MCF 10A (cell line): ENCODE results near the gene CCDC127. TPM values are rescaled to one million over a fixed set of nuclear protein-coding genes. Genes with fewer than 3 reads are reported as not detected.
A peak's percentile ranks its signal among the peaks of the same experiment; 100 is the strongest.

Experiments
- BruUV-seq: library from RNA; stranded (reverse); fragments of 400-500 nt; replicated peaks from 2 replicates; lab custom pipeline; 2021; lab: Mats Ljungman, UMichigan
- CTCF ChIA-PET: fragments of 300-600 bp; sonication (Branson Sonifier 250); formaldehyde crosslinking; extraction: SDS; loops from one replicate; lab custom pipeline; 2021; ENCODE audit warnings: antibody characterized with exemption, inconsistent platforms; lab: Yijun Ruan, JAX
- POLR2A ChIA-PET: fragments of 300-600, 350-650 bp; sonication (Branson Sonifier 250); formaldehyde crosslinking; extraction: SDS; loops from one replicate; lab custom pipeline; 2020; ENCODE audit warnings: antibody characterized with exemption, inconsistent platforms; lab: Yijun Ruan, JAX
- DNase-seq: peaks from one replicate; pipeline ENCODE4 v3.0.0-alpha.2; 2018; ENCODE audit not compliant: unreplicated experiment
- H3K27ac Mint-ChIP-seq: one replicate; pipeline ENCODE4 v1.8.0; 2022; ENCODE audit warnings: mild to moderate bottlenecking, low read depth, mixed read lengths; ENCODE audit not compliant: unreplicated experiment
- H3K27me3 Mint-ChIP-seq: one replicate; pipeline ENCODE4 v1.8.0; 2022; ENCODE audit warnings: mixed read lengths; ENCODE audit not compliant: insufficient read depth, unreplicated experiment
- H3K36me3 Mint-ChIP-seq: one replicate; pipeline ENCODE4 v1.8.0; 2022; ENCODE audit warnings: mild to moderate bottlenecking, moderate library complexity, mixed read lengths; ENCODE audit not compliant: insufficient read depth, unreplicated experiment
- H3K4me1 Mint-ChIP-seq: one replicate; pipeline ENCODE4 v1.8.0; 2022; ENCODE audit warnings: mixed read lengths; ENCODE audit not compliant: insufficient read depth, unreplicated experiment
- H3K4me3 Mint-ChIP-seq: one replicate; pipeline ENCODE4 v1.8.0; 2022; ENCODE audit warnings: mild to moderate bottlenecking, moderate library complexity, mixed read lengths; ENCODE audit not compliant: unreplicated experiment
- H3K9me3 Mint-ChIP-seq: one replicate; pipeline ENCODE4 v1.8.0; 2022; ENCODE audit warnings: mixed read lengths; ENCODE audit not compliant: unreplicated experiment
- intact Hi-C: fragments of 100-400 bp; cut with micrococcal nuclease; formaldehyde crosslinking; loops from 2 replicates; pipeline ENCODE4 v1.14.1; 2022
- total RNA-seq: library from RNA; stranded (reverse); gene quantifications from 2 replicates; pipeline ENCODE4 v1.2.3, GENCODE V29; 2022
- TF ChIP-seq, protein P1 (sequence below): fragments of 200-600 bp; IDR thresholded peaks from one replicate; pipeline ENCODE4 v1.8.0; 2022; ENCODE audit warnings: antibody characterized with exemption, mild to moderate bottlenecking; ENCODE audit not compliant: unreplicated experiment

The CCDC127 gene
- total RNA-seq, 1 experiment from 2014 or later = 4.5 TPM

DNA sequence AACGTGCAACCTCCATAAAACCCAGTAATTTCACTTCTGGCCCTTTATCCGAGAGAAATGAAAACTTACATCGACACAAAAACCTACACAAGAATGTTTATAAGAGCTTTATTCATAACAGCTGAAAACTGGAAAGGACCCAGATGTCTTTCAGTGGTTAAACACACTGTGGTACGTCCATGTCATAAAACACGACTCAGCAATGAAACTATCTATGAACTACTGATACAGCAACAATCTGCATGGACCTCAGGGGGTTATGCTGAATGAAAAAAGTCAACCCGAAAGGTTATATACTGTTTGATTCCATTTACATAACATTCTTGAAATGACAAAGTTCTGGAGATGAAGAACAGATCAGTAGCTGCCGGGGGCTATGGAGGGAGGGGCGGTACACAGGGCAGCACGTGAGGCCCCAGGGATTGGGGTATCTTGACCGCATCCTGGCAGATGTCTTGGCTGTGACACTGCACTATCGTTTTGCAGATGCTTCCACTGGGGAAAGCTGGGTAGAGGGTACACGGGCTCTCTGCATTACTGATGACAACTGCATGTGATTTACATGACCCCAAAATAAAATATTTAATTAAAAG lies 4.1 kb downstream of the CCDC127 start:
- Mint-ChIP-seq H3K9me3 (no peaks in the 10 kb centered on the region), H3K27me3 (no peaks in the 10 kb centered on the region), H3K4me1 (peaks cover 13% of the 10 kb centered on the region), H3K4me3 (no peak overlapping the region), H3K36me3 (peaks cover 27% of the 10 kb centered on the region), H3K27ac (no peak overlapping the region)
- CTCF ChIA-PET = no interaction called here
- no peak for DNase-seq
- BruUV-seq = no TSS peak
- POLR2A ChIA-PET = no interaction called here
- TF ChIP-seq, protein P1, sequence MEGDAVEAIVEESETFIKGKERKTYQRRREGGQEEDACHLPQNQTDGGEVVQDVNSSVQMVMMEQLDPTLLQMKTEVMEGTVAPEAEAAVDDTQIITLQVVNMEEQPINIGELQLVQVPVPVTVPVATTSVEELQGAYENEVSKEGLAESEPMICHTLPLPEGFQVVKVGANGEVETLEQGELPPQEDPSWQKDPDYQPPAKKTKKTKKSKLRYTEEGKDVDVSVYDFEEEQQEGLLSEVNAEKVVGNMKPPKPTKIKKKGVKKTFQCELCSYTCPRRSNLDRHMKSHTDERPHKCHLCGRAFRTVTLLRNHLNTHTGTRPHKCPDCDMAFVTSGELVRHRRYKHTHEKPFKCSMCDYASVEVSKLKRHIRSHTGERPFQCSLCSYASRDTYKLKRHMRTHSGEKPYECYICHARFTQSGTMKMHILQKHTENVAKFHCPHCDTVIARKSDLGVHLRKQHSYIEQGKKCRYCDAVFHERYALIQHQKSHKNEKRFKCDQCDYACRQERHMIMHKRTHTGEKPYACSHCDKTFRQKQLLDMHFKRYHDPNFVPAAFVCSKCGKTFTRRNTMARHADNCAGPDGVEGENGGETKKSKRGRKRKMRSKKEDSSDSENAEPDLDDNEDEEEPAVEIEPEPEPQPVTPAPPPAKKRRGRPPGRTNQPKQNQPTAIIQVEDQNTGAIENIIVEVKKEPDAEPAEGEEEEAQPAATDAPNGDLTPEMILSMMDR = no peak
- intact Hi-C loops = no loop called here

DNA sequence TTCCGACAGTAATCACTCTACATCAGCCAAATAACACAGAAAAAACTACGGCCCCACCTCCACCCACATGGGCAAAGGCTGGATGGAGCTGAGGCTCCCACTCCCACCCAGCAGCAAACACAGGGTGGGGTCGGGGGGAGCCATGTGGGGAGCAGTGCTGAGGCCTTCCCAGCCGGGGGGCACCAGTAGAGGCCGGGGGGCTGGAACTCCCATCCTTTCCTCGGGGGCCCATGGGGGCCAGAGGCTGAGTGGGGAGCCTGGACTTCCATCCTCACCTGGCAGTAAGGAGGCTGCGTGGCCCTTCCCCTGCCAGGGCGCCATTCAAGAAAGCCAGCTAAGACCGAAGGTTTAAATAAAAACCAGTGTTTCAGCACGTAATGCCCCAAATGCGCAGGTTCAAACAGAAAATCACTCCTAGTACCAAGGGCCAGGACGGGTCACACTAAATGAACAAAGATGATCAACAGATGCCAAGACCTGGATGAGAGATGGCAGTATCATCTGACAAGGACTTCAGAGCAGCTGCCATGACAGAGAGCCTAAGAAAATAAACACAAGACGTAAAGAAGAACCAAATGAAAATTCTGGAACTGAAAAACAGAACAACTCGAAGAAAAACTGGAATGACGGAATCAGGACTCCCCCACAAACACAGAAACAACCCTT lies 9.4 kb downstream of the CCDC127 start:
- DNase-seq = no peak
- Mint-ChIP-seq H3K27me3 (no peaks in the 10 kb centered on the region), H3K36me3 (peaks cover 49% of the 10 kb centered on the region), H3K9me3 (no peaks in the 10 kb centered on the region), H3K4me1 (peaks cover 4% of the 10 kb centered on the region), H3K4me3 (no peak overlapping the region), H3K27ac (no peak overlapping the region)
- ChIA-PET CTCF (interaction anchor here (1.0 to 1.4 kb wide), 2 partner anchors 10 to 20 kb away, joined by 4 read pairs; partner anchors contain the start of gene SDHA), POLR2A (no interaction called here)
- intact Hi-C loops = no loop called here
- TF ChIP-seq, protein P1 = no peak
- no TSS peak for BruUV-seq

DNA sequence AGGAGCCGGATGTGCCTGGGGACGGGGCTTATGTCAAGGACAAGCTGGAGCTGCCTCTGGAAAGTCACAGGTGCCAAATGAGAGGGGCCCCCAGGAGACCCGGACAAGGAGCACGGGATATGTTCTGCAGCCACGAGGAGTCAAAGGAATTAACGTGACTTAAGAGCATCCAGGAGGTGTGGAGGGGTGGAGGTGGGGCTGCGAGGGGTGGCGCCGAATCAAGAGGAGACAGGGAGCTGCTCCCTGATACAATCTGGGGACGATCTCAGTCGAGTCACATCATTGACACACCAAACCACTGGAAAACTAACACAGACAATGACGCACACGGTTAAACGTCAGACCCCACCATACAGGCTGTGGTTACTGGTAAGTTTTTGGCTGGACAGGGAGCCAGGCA lies 10.4 kb downstream of the CCDC127 start:
- CTCF ChIA-PET = interaction anchor here (1.0 to 1.4 kb wide), 3 partner anchors 11 to 239 kb away, joined by 3 to 4 read pairs (median 4); partner anchors contain the start of gene SDHA
- Mint-ChIP-seq H3K27me3 (no peaks in the 10 kb centered on the region), H3K36me3 (peaks cover 47% of the 10 kb centered on the region), H3K27ac (no peak overlapping the region), H3K4me3 (no peak overlapping the region), H3K9me3 (no peaks in the 10 kb centered on the region), H3K4me1 (peaks cover 4% of the 10 kb centered on the region)
- POLR2A ChIA-PET = no interaction called here
- DNase-seq = no peak
- intact Hi-C loops = no loop called here
- no TSS peak for BruUV-seq
- TF ChIP-seq, protein P1 = no peak

DNA sequence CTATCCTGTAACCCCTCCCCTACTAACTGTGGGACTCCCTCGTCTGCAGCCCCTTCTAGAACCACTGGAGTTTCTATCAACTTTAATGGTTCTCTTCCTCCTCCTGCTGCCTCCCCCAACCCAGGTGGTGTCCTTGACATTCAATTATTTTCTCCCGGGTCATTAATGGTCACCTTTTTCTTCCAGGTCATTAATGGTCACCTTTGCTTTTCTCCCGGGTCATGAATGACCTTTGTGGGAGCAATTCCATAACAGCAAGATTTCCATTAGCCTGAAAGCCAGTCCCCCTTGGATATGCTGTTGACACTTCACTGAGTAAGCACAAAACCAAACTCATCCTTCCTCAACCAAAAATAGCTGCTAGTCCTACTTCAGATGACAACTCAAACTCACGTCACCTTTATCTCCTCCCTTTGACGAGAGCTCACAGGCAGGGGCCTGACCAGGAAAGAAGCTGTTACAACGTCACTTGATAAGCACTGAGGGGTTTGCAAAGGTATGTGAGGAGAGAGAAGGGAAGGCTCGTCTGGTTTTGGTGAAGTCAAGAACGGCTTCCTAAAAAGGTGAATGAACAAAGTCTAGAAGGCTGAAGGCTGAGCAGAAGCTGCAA lies 10.9 kb downstream of the CCDC127 start:
- BruUV-seq = no TSS peak
- TF ChIP-seq, protein P1 = no peak
- POLR2A ChIA-PET = no interaction called here

More for the DNA sequence above, 10.9 kb downstream of the CCDC127 start:
- Mint-ChIP-seq H3K9me3 (no peaks in the 10 kb centered on the region), H3K4me3 (no peak overlapping the region), H3K36me3 (peaks cover 47% of the 10 kb centered on the region), H3K4me1 (peaks cover 4% of the 10 kb centered on the region), H3K27me3 (no peaks in the 10 kb centered on the region), H3K27ac (peak overlapping the region; percentile 28)
- no peak for DNase-seq
- intact Hi-C loops = no loop called here
- CTCF ChIA-PET = interaction anchor here (1.0 to 1.4 kb wide), 2 partner anchors 18 to 240 kb away, joined by 3 to 4 read pairs; no protein-coding TSS in a partner anchor
